HG02981 (cell line): ENCODE data around the gene MSRB3.

Experiments
- ATAC-seq: cut with Tn5 transposase; IDR thresholded peaks from one replicate; pipeline ENCODE4 v1.9.1; 2021; ENCODE audit warnings: mild to moderate bottlenecking, moderate library complexity; ENCODE audit not compliant: unreplicated experiment

MSRB3 gene

DNA sequence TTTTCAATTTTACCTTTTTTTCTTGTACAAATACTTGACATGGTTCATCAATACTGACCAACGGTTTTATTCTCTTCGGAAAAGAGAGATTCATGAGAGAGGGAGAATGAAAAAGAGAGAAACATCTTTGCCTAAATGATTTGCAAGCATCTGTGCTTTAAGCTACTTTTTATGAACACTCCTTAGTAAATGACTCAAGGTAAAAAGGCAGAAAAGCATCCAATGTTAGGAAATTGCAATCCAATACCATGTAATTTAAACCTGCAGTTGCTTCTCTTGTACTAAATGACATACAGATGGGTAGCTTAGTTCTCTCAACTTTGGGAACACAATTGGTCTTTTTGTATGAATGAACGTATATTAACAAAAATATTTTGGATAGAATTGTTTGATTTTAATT lies 46.1 kb downstream of the MSRB3 start:
- no peak for ATAC-seq

DNA sequence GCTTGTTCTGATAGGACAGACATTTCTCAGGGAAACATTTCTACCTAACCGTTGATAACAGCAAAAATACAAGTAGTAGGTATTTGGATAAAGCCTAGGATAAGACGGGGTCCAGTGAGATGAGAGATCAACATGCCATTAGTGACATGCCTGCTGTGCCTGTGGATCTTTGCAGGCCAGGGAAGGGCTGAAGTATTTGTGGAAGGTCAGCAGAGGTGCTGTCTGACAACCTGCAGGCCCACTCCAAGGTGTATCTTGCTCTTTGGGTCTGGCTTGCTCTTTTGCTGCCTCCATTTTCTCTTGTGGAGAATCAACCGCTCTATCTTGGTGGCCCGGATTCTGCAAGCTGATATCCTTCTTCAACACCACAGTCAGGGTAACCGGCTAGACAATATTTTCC lies 46.7 kb downstream of the MSRB3 start:
- no peak for ATAC-seq

DNA sequence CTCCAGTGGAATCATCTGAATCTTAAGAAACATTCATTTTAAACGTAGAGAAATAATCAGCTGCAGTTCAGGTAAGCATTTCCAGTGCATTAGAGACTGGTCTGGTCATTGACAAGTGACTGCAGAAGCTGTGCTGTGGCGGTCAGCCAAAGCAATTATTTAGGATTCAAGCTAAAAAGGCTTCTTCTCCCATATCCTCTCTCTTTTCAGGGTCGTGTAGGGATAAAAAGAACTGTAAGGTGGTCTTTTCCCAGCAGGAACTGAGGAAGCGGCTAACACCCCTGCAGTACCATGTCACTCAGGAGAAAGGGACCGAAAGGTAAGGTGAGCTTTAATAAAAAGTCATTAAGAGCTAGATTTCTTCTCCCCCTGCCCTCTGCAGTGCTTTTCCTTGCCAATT lies 48.1 kb downstream of the MSRB3 start:
- no peak for ATAC-seq

DNA sequence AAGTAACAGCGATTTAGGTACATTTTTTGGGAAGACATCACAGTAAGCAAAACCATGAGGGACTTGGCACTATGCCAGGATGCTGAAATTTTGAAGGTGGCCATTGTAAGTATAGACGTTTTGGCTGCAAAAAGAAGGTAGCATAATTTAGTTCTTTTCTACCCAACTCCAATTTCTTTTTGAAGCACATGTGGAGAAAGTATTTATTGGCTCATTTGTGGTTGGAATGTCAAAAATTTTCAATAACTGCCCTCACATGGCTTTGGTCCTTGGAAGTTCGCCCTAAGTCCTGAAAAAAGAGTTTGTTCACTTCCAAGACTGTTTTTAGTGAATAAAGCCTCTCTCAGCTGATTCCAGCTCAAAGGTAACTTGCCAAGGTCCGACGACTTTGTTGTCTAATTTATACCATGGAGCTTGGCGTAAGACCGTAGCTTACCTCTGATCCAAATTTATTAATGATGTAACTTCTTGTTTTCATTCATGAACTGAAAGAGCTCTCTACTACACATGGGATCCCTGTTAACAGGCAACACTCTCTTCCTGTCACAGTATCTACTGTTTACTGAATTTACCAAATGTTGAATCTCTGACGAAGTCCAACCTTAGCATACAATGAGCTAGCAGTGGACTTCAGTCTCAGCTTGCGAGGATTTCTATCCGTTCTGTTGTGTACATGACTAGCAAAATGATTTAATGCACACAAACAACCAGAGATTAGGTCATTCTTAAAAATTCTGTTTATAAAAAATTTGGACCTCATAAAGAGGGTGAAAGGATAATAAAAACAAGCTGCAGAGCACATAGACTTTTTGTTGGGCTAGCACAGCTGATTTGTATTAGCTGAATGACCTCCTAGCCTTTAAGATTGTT lies 49.0 kb downstream of the MSRB3 start:
- ATAC-seq: no peak

DNA sequence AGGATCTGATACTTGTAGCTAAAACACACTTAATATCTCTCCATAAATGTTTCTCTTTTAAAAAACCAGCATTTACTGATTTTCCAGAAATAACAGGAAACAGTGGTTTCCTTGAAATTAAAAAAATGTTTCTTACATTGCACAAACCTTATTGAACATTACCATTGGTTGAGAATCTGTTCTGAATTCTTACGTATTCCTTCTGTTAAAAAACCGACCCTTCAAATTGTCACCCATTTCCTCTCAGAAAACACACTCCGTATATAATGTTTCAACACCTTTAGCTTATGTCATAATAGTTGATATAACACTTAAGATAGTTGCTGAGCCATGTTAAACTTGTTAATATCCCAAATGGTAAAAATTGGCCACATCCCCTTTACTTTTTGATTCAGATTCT lies 51.2 kb downstream of the MSRB3 start:
- no peak for ATAC-seq

DNA sequence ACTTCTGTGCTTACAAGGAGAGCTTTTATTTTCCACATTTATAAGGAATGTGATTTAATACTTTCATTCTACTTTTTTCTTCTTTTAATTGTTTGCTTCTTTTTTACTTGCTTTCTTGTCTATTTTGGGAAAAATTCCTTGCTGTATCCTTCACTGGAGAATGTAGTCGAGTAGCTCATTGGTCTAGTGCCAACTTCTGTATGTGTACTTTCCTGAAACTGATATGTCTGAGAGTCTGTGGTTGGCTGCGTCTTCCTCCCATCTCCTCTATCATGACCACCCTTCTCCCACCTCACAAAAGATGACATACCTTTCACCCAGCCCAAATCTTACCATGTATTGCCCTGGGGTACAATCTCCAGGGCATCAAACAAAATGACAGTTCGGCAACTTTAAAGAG lies 51.8 kb downstream of the MSRB3 start:
- no peak for ATAC-seq

DNA sequence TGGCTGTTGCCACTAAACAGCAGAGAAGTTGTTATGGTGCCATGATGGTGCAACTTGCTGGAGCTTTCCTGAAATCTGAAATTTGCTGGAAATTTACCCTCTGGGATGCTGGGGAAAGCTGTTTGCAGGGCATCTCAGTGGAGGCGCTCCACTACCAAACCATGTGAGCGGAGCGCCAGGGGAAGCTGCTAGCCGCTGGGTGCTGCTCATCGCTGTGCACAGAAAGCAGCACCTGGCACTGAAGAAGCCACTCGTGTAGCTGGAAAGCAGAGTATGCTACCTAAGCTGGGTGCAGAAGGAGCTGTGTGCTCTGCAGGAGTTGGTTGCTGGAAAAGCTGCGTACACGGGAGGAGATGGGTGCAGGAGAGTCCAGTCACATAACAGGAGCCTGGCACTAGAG lies 53.0 kb downstream of the MSRB3 start:
- no peak for ATAC-seq

DNA sequence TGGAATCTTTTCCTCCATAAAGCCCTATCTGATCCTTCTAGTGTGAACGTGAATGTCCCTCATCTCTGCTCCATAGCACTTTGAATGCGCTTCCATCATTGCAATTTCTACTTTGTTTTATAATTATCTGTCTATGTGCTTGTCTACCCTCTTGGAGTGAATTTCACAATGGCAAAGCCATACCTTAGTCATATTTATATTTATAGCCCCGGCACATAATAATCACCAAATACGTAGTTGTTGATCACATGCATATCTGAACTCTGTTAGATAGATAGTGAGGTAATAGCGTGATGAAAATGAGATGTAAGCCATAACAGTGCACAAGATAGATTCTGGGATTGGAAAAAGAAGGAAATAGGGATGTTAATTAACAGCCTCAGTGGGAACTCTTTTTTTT lies 55.2 kb downstream of the MSRB3 start:
- ATAC-seq: no peak

DNA sequence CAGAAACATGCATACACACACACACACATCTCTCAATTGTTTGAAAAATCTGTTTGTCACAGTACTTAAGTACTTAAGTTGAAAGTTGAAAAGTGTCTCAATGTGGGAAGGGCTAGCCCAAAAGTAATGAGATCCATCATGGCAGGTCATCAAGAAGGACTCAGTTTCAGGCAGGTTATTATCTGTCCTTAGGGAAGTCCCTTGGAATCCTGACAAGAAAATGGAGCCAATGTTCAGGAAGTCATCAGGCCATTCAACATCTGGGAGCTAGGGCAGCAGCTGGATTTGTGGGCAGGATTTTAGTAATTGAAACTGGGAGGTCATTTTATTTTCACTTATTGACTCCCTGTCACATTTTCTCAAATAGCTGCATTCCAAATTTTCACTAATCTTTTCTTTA lies 56.0 kb downstream of the MSRB3 start:
- ATAC-seq: no peak

DNA sequence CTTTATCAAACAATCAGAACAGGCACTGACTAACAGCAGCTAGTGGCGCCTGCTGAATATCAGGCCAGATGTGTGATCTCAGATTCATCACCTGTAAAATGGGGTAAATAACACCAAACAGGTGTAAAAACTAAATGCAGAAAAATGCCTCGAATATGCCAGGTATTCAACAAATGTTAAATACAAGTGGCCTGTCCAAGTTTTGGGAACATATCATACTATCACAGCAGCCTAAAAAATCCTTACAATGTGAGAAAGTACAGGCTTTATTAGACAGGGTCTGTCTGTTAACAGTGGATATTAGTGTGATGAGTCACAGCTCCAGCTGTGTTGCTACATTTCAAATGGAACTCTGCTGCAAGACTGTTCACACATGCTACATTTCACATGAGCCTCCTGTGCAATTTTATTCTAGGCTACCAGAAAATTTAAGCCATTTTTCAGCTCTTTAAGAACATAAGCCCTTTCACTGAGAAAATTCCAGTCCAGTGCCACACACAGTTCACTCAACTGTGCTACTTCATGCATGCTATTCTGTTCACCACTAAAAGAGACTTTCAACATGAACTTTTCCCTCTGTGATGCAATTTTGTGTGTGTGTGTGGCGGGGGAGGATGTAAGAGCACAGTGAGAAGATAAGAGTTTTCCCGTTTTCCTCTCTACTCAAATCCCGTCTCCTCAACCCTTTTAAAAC lies 56.7 kb downstream of the MSRB3 start:
- ATAC-seq: no peak

DNA sequence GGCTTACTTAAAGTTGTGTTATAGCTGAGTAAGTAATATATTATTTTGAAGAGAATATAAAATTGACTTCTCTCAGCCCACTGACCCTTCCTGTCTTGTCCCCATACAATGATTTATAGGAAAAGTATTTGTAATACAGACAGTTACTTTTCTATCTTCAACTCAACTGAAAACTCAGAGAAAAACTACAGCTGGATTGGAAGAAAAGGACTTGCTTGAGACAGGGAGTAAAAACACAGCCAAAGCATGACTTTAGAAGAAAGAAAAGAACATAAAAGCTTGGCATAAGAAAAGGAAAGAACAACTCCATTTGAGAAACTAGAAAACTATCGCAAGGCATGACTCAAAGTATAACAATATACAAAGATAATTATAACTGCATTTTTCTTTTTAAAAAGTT lies 57.5 kb downstream of the MSRB3 start:
- ATAC-seq: no peak

DNA sequence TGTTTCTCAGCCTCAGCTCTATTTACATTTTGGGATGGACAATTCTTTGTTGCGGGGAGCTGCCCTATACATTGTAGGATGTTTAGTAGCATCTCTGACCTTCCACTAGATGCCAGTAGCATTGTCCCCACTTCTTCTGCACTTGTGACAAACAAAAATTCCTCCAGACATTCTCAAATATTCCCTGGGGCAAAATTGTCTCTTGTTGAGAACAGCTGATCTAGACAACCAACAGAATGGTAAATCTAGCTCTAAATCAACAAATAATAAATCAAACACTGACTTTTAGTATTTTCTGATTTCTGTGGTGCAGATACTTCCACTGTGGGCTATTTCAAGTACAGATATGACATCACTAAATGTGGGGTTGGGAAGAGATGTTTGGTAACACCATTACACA lies 60.7 kb downstream of the MSRB3 start:
- ATAC-seq: no peak

DNA sequence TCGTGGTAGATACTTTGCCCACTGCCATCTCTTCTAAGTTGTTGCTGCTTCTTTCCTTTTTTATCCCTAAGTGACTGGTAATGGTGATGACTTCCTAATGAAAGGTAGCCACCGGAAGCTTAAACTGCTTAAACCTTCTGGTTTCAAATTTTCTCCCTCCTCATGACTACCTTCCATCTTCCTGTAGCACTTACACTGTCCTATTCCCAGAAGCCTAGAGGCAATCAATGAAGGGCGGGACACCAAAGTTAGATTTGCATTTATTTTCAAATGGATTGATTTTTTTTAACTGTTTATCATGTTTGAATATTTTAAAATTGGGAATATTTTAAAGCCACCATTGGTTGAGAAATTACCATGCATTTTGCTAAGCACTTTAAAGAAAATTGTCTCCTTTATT lies 64.7 kb downstream of the MSRB3 start:
- no peak for ATAC-seq

DNA sequence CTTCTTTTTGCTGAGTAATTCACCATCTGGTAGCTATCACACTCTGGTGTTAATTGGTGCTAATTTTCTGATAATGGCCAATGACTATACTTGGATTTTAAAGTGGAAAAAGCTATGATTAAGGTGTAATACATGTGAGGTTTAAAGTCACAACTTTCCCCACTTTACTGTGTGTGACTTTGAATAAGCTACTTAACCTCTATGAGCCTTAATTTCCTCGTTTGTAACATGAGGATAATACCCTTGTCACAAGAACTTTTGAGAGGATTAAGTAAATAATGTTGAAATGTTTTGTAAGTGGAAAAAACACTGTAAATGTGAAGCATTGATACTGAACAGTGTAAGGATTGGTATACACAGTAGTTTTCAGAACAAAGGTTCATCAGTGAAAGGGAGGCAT lies 65.3 kb downstream of the MSRB3 start:
- no peak for ATAC-seq

DNA sequence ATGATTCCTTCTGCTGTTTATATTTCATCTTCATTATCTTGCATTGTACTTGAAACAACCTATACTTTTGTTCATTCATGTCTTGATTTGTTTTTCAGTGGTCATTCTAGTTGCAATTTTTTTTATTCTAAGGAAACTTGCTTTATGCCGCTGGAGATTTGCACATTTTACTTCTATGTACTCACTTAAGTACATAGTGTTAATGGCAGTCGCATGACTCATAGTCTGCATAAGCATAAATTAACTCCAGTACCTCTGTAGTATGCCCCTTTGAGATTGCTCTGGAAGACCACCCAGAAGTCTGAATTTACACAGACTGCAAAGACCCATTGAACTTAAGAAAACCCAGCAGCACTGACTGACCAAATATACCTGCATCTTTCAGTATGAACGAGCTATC lies 77.0 kb downstream of the MSRB3 start:
- ATAC-seq: no peak

DNA sequence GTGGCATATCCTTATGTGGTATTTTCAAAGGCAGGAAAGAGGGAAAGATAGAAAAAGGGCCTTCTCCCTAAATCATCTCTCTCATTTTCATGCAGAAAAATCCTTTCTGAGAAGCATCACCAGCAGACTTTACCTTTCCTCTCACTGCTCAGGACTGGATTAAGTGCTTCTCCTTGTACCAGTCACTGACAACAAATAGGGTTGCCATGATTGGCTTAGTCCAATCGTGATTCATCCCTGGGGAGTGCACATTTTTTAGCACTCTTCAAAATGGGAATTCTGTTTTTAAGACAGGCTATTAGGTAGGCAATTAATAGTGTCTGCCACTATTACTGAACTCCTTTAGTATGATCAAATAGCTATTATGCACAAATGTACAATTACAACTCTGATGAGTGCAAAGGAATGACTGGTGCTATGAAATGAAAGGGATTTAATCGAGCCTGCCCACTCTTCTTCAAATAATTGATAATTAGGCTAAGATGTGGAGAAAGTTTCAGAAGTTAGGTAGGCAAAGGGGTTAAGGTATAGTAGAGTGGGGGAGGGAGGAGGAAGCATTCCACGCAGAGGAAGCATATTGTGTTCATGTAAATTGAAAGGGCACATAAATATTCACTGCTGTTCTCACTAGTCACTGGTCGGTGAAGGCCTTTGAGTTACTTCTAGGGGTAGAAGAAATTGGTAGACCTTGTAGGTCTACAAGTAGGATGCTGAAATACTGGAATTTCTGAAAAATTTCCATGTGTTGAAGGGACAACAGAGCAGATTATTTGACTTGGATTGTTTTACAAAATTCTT lies 84.0 kb downstream of the MSRB3 start:
- no peak for ATAC-seq

DNA sequence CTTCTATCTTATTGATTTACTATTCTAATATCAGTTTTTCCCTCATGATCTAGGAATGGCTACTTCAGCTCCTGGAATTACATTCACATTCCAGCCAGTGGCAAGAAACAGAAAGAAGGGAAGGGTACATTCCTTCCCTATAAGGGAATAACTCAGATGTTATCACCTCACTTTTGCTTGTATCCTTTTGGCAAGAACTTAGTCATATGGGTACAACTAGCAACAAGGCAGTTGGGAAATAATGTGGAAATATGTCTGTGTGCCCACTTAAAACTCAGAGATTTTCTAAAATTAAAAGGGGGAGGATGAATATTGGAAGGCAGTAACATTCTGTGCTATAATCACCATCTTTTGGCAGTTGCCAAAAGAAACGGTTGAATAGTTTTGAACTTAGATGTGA lies 85.6 kb downstream of the MSRB3 start:
- no peak for ATAC-seq

DNA sequence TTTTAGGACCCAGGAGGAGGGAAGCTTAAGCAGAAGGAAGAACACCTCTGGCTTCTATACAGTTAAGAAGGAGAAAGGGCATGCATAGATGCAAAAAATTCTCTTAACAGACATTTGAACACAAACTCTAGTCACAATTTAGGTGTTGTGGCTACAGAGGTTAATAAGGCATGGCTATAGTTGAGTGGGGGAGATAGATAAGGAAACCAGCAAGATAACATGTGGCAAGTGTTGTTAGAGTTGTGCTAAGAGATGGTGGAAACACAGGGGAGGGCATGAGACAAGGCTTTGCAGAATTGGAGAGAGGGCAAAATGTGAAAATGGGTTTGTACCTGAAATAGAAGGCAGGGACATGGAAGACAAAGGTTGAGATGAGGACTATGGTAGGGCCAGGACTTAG lies 88.9 kb downstream of the MSRB3 start:
- ATAC-seq: no peak

DNA sequence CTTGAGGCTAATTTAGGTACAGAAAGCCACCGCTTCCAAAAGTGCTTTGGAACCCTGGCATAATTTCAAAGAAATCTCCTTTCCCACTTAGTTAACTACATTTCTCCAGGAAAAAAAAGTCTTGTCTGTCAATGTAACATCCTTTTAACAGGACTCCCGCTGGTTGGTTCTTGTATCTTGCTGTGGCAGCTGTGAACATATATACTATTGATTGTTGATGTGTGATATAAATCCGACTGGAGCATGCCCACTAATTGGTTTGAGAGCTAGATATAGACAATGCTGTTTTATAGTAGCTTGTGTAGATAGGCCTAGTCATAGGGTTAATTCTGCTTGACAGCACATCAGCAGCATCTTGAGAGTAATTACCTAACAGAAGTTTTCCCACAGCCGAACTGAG lies 89.6 kb downstream of the MSRB3 start:
- no peak for ATAC-seq

DNA sequence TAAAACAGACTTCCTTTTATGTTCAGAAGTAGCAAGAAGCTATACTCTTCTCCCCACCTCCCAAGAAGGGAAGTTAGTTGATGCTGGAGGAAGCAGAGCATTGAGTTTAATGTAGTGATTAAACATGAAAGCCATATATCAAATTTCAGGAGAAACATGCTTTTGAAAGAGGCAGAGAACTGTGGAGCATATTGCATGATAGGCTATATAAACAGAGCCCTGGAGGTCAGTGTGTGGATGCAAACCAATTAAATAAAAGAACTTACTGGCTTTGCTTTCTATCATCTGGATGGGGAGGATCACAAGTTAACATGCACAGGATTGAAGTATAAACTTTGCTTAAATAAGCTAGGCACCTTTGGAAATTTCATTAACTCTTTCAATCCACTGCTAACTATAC lies 94.1 kb downstream of the MSRB3 start:
- ATAC-seq: no peak

DNA sequence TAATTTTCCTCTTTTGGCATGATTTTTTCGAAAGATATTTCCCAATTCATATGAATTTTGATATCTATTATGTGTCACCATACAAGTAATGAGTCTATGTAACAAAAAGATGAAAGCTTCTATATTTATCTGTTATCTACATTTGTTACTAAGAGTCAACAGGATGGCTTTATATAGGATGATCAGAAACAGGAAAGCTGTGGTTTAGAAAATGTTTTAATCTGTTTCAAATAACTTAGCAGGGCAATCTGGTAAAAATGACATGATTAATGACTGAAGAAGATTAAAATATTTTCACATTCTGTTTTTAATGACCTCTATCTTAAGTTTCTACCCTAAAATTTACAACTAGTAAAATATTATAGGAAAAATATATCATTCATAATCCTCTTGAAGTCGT lies 105.8 kb downstream of the MSRB3 start:
- no peak for ATAC-seq

DNA sequence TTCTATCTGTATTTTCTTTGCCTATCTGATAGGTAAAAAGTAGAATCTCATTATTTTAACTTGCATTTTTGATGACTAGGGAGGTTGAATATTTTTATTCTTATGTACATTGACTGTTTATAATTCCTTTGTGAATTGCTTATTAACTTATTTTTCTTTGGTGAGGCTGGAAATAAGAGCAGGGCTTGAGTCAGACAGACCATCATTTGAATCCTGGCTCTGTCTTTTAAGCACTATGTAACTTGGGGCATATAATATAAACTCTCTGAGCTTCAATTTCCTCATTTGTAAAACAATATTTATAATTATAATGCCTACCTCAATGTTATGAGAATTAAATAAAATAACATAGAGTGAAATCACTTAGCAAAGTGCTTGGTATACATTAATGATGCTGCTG lies 108.9 kb downstream of the MSRB3 start:
- ATAC-seq: no peak
